HG03064 (cell line): ENCODE data around the gene TECR.
A peak's percentile ranks its signal among the peaks of the same experiment; 100 is the strongest.
"Not testable (repeated sequence)": the region's sequence is repeated elsewhere in the genome, so short reads cannot be mapped to it uniquely, and the experiment has no call there.

ENCODE experiments used
- ATAC-seq: cut with Tn5 transposase; IDR thresholded peaks from one replicate; pipeline ENCODE4 v1.9.1; 2021; ENCODE audit warnings: low read depth; ENCODE audit not compliant: unreplicated experiment

The TECR gene, protein sequence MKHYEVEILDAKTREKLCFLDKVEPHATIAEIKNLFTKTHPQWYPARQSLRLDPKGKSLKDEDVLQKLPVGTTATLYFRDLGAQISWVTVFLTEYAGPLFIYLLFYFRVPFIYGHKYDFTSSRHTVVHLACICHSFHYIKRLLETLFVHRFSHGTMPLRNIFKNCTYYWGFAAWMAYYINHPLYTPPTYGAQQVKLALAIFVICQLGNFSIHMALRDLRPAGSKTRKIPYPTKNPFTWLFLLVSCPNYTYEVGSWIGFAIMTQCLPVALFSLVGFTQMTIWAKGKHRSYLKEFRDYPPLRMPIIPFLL

DNA sequence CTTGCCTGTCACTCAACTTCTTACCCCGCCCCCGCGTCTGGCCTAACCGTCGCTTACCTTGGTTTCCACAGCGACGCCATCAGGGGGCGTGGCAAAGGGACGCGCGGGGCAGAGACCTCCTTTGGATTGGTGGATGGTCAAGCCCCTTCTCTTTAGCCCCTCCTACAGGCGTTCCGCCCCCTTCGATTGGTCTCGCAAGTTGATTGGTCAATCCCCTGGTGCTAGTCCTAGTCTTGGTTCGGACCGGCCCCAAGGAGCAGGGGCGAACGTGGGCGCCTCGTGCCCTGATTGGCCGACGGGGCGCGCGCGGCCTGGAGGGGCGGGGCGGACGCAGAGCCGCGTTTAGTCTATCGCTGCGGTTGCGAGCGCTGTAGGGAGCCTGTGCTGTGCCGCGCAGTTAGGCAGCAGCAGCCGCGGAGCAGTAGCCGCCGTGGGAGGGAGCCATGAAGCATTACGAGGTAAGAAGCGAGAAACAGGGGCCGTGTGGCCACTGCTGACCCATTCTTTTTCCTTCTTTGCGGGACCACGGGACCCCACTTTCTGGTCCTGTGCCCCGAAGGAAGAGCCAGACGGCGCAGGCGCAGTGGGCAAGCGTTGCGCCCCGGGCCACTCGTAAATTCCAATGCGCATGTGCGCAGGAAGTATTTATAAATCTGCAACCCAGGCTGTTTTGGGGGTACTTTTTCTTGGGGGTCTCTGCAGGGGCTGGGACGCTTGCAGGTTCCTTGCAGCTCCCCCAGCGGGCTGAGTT is at the start of gene TECR:
Gene TECR, plus strand, starts transcription at position 341 of the 751 bp plus-strand sequence. Its CDS starts 103 bp downstream, at position 444.
- ATAC-seq: peak; percentile 83

DNA sequence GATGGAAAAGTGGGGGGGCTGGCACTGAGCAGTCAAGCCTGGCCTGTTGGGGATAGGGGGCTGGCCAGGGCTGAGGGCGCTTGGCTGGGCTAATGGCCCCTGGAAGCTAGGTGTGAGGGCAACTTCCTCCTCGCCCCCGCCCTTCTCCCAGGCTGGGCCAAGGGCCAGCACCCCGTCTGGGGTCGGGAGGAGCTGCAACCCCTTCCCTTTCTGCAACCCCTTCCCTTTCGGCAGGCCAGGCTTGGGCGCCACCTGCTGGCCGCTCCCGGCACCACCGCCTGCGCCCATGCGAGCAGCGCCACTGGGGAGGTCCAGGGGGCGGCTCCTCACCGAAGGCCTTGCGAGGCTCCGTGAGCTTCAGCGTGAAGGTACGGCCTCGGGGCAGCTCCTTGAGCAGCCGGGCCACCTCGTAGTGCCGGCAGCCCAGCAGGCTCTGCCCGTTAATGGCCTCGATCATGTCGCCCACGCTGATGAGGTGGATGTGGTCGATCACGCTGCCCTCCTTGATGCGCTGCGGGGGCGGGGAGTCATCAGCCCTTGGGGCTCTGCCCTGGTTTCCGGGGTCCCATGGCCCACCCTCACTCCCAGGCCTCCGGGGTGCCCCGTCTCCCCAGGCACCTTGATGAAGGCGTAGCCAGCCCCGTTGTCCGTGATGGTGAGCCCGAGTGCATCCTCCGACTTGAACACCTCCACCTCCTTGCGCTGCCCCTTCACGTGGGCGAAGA is 49.3 kb upstream of the TECR start:
- no peak for ATAC-seq

DNA sequence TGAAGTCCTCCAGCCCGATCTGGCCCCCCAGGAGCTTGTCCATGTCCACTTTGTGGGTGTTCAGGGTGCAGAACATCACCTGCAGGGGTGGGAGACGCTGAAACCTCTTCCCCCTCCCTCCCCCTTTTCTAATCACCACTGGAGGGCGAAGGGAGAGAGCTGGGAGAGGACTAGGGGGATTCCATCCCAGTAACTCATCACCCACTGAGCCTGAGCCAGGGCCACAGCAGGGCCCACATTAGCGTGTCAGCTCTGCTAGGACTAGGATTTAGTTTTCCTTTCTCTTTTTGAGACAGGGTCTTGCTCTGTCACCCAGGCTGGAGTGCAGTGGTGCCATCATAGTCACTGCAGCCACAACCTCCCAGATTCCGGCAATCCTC is 48.7 kb upstream of the TECR start:
- no peak for ATAC-seq

DNA sequence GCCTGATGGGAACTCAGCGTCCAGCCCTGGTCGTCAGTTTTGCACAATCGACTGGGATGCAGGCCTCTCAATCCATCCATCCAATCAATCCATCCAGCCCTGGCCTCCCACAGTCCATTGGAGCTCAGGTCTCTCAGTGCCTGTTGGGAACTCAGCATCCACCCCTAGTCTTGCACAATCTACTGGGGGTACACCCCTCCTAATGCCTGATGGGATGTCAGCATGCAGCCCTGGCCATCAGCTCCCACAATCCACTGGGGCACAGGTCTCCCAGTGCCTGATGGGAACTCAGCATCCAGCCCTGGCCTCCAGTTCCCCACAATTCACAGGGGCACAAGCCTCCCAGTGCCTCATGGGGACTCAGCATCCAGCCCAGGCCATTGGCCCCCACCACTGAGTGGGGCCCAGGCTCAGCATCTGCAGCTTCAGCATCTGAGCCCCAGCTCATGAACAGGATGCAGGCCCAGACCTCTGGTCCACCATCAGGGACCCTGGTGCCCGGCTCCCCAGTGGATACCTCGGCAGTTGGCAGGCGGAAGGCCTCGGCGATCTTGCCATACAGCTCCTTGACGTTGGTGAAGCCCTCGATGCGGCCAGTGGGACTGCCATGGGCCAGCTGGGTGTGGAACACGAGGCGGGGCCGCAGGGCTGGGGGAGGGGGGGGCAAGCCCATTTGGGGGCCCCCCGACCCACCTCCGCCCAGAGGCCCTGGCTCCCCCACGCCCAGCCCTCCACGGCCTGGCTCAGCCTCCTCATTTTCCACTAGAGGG is 47.0 kb upstream of the TECR start:
- ATAC-seq: no peak

DNA sequence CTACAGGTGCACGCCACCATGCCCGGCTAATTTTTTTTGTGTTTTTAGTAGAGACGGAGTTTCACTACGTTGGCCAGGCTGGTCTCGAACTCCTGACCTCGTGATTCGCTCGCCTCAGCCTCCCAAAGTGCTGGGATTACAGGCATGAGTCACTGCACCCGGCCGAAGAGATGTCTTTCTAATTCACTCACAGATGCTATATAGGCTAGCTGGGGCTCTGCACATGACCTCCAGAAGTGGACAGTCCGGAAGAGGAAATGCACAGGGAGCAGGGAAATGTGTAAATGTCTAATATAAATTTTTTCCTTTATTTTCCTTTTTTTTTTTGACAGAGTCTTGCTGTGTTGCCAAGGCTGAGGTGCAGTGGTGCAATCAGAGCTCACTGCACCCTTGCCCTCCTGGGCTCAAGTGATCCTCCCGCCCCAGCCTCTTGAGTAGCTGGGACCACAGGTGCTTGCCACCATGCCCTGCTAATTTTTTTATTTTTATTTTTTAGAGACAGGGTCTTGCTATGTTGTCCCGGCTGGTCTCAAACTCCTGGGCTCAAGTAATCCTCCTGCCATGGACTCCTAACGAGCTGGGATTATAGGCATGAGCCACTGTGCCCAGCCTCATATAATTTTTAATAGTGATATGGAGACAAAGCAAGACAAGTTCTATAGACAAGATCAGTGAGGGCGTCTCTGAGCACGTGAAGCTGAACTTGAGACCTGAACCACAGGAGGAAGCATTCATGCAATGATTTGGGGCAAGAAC is 41.8 kb upstream of the TECR start:
- no peak for ATAC-seq

DNA sequence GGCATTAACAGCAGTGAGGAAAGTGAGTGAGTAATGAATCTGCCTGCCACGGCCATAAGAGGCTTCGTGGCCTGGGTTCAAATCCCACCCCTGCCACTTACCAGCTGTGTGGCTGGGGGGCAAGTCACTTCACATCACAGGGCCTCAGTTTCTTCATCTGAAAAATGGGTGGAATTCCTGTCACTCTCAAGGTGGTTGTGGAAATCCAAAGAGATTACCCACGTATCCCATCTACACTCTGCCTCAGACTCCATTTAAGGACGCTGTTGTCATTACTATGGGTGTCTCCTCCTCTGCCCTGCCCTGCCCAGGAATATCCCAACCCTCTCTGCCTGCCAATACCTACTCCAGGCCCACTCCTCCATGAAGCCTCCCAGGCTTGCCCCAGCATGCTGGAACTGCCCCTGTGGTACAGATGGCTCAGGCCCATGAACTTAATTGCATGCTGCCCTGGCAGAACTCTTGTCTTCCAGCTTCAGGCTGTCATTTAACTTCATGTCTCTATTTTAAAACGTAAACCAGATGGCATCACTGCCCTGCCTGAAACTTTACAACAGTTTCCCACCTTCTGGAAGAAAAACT is 36.5 kb upstream of the TECR start:
- no peak for ATAC-seq

DNA sequence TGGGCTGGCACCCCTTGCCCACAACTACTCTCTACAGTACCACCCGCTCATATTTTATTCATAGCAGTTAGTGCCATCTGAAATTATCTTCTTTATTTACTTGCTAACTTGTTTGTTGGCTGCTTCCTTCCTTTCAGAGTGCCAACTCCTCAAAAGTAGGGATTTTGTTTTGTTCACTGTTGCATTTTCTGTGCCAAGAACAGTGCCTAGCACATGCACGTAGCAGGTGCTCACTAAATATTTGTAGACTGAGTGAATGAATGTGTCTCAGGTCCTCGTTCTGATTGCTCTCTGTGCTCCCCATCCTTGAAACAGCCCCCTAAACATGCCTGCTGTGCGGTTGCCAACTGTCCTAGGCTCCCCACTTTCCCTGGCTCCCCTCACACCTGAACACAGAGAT is 35.0 kb upstream of the TECR start:
- ATAC-seq: no peak

DNA sequence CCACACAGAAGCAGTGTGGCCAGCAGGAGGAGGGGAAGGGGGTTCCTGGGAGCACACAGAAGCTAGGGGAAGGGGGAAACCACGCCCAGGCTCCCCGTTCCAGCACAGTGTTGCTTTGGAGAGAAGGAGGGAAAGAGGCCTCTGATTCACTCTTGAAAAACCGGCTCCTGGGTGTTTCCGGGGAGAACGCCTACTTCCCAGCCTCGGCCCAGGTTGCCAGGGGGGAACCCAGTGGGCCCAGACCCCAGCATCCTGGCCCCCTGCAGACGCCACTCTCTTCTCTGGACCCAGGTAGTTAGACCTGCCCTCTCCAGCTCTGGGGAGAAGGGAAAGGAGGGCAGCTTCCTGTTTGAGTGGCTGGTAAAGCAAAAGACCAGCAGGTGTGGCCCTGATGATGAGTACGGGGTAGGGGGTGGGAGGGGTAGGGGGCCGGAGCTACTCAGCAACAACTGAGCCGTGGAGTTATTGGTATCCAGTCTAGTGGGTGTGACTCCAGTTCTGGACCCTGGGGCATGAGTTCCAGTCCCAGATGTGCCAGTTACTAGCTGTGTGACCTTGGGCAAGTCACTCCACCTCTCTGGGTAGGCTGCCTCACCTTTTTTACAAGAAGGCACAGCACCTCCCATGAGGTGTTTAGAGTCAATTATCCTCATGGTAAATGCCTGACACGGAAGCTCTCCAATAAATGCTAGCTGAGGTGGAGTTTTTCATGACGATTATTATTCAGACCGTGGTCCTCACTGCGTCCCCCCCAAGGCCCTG is 34.3 kb upstream of the TECR start:
- no peak for ATAC-seq

DNA sequence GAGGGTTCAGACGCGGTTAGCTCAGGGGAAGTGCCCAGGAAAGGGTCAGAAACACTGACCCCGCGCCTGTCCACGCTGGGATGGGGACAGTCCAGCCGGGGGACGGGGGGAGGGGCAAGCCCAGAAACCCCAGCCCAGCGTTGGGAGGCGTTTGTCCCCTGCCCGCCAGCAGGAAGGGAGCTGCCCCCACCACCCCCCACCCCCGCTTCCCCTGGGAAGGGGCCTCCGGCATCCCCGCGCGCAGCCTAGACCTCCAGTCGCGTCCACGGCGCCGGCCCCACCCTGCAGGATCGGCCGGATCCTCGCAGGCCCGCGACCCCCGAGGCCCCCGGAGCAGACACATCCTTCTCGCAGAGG is 33.7 kb upstream of the TECR start:
- no peak for ATAC-seq

DNA sequence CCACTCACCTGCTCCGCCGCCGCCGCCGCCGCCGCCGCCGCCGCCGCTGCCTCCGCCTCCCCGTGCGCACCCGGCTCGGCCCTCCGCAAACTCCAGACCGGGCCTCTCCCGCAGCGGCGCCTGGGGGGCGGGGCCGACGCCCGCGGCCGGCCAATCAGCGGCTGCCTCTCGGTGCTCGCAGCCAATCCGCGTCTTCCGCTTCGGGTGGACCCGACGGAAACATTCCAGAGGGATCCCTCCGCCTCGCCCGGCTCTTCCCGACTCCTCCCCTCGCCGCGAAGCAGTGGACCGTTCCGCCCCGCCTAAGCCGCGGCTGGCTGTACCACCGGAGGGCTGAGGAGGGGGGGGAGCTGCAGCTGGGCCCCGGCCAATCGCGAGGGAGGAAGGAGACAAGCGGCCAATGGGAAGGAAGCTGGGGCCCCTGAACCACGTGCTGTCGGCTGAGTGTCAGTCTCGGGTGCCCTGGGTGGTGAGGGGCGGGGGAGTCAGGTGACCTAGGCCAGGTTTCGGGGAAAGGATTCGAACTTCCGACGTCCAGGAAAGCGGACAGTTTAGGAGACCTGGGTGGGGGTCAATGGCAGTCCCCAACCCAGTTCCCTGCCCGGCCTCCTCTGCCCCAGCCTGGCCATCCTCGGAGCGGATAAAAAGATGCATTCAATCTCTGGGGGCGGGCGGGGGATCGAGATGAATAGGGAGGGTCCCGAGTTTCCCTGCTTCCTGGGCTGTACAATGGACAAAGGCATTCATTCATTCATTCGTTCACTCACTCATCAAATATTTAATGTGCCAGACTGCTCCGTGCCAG is 33.2 kb upstream of the TECR start, which contains the start of gene GIPC1:
Gene GIPC1, minus strand, starts transcription at position 99 of the 805 bp plus-strand sequence. CDS start 13,151 bp downstream, outside the sequence.
- no peak for ATAC-seq

DNA sequence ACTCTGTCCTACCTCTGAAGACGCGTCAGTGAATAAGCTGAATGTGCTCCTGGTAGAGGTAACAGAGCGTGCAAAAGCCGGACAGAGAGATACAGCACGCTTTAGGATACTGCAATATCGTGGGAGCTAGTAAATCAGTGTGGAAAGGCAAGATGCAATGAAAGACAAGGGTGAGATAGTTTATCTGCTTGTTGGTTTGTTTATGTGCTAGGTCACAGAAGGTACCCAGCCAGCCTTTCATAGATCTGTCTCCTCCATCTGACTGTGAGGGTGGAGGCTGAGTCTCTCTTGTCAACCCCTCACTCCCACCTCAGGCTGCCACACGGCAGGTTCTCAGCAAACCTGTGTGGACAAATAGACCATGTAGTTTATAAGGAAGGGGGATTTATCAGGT is 32.6 kb upstream of the TECR start:
- no peak for ATAC-seq

DNA sequence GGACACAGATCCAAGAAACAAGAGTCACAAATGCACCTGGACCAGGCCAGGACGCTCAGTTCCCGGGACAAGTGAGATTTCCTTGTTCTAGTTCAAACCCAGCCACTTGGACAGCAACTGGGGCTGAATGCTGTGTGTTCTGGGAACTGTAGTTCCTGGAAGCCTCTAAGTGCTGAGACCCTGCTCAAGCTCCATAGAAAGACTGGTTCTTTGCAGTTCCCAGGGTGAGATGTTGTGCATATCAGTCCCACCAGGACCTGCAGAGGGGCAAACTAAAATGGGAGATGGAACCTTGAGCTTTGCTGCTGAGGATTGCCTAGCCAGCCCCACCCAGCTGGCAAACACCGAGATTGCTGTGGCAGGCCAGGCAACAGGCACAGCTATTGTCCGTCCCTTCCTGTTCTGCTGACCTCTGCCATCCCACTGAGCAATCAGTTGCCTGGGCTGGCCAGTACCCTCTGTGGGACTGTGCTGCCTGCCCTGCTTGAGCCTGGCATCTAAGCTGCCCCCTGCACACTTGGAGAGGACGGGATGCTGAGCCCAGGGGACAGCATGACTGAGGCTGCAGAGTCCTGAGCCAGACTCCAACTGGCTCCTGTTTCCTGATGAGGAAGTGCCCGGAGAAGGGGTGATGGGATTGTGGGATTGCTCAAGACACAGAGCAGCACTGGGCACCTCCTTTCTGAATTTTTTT is 32.0 kb upstream of the TECR start:
- ATAC-seq: no peak

DNA sequence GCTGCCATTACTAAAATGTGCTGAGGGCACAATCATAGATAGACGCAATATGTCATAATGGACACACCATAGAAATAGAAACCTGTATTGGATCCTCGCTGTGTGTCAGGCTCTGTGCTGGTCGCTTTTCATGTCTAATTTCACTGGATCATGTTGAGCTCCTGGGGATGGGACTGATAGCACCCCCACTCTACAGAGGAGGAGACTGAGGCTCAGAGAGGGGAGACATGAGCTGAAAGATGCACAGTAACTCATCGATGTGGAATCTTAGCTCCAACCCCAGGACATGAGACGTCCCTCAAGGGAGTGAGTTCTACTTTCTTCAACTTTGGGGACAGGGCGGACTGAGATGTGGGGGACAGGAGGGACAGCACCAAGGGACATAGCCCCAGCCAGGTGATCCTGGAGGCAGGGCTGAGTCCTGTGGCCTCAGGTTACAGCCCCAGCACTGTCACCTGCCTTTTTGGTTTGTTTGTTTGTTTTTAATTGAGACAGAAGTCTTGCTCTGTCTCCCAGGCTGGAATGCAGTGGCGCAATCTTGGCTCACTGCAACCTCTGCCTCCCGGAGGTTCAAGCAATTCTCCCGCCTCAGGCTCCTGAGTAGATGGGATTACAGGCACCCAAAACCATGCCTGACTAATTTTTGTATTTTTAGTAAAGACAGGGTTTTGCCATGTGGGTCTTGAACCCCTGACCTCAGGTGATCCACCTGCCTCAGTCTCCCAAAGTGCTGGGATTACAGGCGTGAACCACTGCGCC is 26.9 kb upstream of the TECR start:
- ATAC-seq: no peak

DNA sequence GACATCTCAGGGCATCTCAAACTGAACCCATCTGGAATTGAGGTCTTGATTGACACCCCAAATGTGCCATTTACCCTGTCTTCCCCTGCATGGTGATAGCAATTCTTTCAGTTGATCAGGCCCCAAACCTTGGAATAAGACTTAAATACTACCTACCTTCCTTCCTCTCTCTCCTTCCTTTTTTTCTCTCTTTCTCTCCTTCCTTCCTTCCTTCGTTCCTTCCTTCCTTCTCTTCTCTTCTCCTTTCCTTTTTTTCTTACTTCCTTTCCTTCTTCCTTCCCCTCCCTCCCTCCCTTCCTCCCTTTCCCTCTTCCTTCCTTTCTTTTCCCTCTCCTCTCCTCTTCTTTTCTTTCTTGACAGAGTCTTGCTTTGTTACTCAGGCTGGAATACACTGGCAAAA is 26.1 kb upstream of the TECR start:
- no peak for ATAC-seq

DNA sequence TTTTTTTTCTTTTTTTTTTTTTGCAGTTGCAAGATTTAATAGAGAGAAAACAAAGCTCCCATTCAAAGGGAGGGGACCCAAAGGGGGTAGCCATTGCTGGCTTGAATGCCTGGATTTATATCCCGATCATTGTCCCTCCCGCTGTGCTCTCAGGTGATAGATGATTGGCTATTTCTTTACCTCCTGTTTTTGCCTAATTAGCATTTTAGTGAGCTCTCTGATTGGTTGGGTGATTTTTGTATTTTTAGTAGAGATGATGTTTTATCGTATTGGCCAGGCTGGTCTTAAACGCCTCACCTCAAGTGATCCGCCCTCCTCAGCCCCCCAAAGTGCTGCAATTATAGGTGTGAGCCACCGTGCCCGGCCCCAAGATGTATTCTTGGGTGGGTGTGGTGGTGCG is 24.8 kb upstream of the TECR start:
- ATAC-seq: not testable (repeated sequence)

DNA sequence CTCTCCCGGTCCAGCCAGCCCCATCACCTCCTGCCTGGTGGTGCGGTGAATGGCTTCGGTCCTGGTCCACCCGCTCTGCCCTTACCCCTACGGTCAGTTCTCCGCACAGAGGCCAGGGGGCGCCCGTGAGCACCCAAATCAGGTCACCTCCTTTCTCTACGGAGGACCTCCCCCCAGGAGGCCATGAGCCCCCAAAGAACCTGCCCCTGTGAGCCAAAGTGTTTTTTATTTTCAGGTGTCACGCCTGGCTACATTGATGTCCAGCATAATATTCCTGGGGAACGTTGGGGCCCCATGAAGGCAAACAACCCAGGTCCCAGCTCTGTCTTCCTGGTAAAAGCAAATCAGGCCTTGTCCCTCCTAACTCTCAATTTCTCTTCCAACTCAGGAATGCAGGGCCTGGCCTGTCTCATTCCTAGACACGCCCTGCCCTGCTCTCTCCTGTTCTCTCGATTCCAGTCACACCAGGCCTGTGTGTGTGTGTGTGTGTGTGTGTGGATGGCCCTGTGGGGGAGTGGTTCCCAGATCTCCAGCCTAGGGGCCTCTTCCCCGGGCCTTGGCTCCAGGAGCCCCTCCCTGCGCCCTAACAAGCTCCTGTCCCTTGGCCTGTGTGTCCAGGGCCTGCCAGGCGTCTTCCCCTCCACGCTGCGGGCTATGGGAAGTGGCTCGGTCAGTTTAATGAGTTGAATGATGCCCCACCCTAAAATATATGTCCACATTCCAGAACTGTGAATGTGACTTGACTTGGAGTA is 23.7 kb upstream of the TECR start:
- ATAC-seq: no peak
